ENCODE measurements around the gene ACKR3. TPM values are rescaled to one million over a fixed set of nuclear protein-coding genes. Genes with fewer than 3 reads are reported as not detected.
A peak's percentile ranks its signal among the peaks of the same experiment; 100 is the strongest.

ACKR3 gene
- polyA plus RNA-seq, 2 of the 4 experiments (the other 2 are of a cell fraction), result 21.3 to 33.2 TPM

GRCh38 chr2:236570081-236570868, 650 bp downstream of the ACKR3 start:
- FAIRE-seq (no peak), ATAC-seq (no peak), DNase-seq (ENCODE audit: low read depth in 1 of 2, low spot score in 1 of 2) (no peak)
- CTCF ChIA-PET, result interaction anchor here (0.6 to 2.6 kb wide), 26 partner anchors 8 to 509 kb away, joined by 3 to 16 read pairs (median 3); no protein-coding TSS in a partner anchor
- no peak for TF ChIP-seq PBX3 (IDR thresholded peaks at IDR 0.05)
- no peak for TF ChIP-seq RARB (CRISPR knock-in tag; IDR thresholded peaks at IDR 0.05)
- no peak for TF ChIP-seq POLR2AphosphoS2 (conservative IDR thresholded peaks at IDR 0.05; ENCODE audit: low read length)
- no peak for TF ChIP-seq POLR2A (IDR thresholded peaks at IDR 0.05; ENCODE audit: low read length)
- TF ChIP-seq TP53 (CRISPR knock-in tag; IDR thresholded peaks at IDR 0.05), result no peak
- H3K27ac ChIP-seq, result peak overlapping the region; percentile 55 to 75
- H3K4me2 ChIP-seq, result peak overlapping the region; percentile 73
- WGBS (ENCODE audit: missing lambda C conversion rate), result 63% methylated on average over 6 of the region's 6 CpGs
- peaks cover 10% of the 10 kb centered on the region; the same call in 2 of the 3 replicates for H3K4me1 ChIP-seq
- H3K4me3 ChIP-seq, result peak overlapping the region; percentile 43
- POLR2A ChIA-PET, result interaction anchor here (0.6 to 1.5 kb wide), 4 partner anchors 73 to 515 kb away, joined by 3 to 5 read pairs (median 4); no protein-coding TSS in a partner anchor
- H3K9me3 ChIP-seq, result no peaks in the 10 kb centered on the region

GRCh38 chr2:236571145-236571544, 1.5 kb downstream of the ACKR3 start:
- no peak for FAIRE-seq
- no peak for DNase-seq (ENCODE audit: low read depth in 1 of 2, low spot score in 1 of 2)
- Histone ChIP-seq H3K4me2 (peak overlapping the region; percentile 73), H3K27ac (peak overlapping the region; percentile 55 to 75; a peak in 4 of 6 replicates), H3K4me3 (peak overlapping the region; percentile 43), H3K4me1 (peaks cover 10% of the 10 kb centered on the region; the same call in 2 of the 3 replicates), H3K9me3 (no peaks in the 10 kb centered on the region)
- WGBS (ENCODE audit: missing lambda C conversion rate), result 84% methylated on average over 6 of the region's 6 CpGs
- no peak for ATAC-seq
- ChIA-PET POLR2A (interaction anchor here (0.6 kb wide), 1 partner anchor 199 kb away, joined by 3 read pairs; no protein-coding TSS in a partner anchor), CTCF (interaction anchor here (0.7 to 2.2 kb wide), 5 partner anchors 10 to 456 kb away, joined by 3 to 16 read pairs (median 5); no protein-coding TSS in a partner anchor)
- TF ChIP-seq ZSCAN20 (CRISPR knock-in tag; IDR thresholded peaks at IDR 0.05) (no peak), EP300 (IDR thresholded peaks at IDR 0.05) (no peak), JUN (IDR thresholded peaks at IDR 0.05) (no peak), FOSB (CRISPR knock-in tag; IDR thresholded peaks at IDR 0.05) (no peak), PHF8 (IDR thresholded peaks at IDR 0.05; ENCODE audit: borderline replicate concordance, low read depth) (no peak), RCOR1 (IDR thresholded peaks at IDR 0.05; ENCODE audit: low read depth, low read length) (no peak), ESRRA (IDR thresholded peaks at IDR 0.05; ENCODE audit: borderline replicate concordance, low read length) (no peak), NPAS2 (CRISPR knock-in tag; IDR thresholded peaks at IDR 0.05; ENCODE audit: borderline replicate concordance) (no peak), NR3C1 (IDR thresholded peaks at IDR 0.05) (no peak), ELK1 (IDR thresholded peaks at IDR 0.05; ENCODE audit: low read depth, low read length) (no peak), RAD21 (conservative IDR thresholded peaks at IDR 0.05 in 1 of 2, IDR thresholded peaks at IDR 0.05 in 1 of 2) (no peak), POLR2AphosphoS2 (conservative IDR thresholded peaks at IDR 0.05; ENCODE audit: low read length) (no peak), TFCP2L1 (CRISPR knock-in tag; IDR thresholded peaks at IDR 0.05) (no peak), CHD2 (IDR thresholded peaks at IDR 0.05; ENCODE audit: low read length, partially characterized antibody) (no peak), ZC3H11A (IDR thresholded peaks at IDR 0.05) (no peak)

GRCh38 chr2:236572482-236572881, 2.9 kb downstream of the ACKR3 start:
- peaks cover 7% of the 10 kb centered on the region; the same call in 2 of the 3 replicates for H3K4me1 ChIP-seq
- no peak for FAIRE-seq
- TF ChIP-seq USF2 (IDR thresholded peaks at IDR 0.05), result no peak
- no peak for TF ChIP-seq RCOR1 (IDR thresholded peaks at IDR 0.05; ENCODE audit: low read depth, low read length)
- TF ChIP-seq BHLHE40 (IDR thresholded peaks at IDR 0.05; ENCODE audit: low read depth, low read length), result no peak
- TF ChIP-seq RFX5 (IDR thresholded peaks at IDR 0.05), result no peak
- no peak for TF ChIP-seq FOXS1 (CRISPR knock-in tag; IDR thresholded peaks at IDR 0.05)
- no peak for TF ChIP-seq ZNF302 (CRISPR knock-in tag; IDR thresholded peaks at IDR 0.05)
- TF ChIP-seq TFCP2L1 (CRISPR knock-in tag; IDR thresholded peaks at IDR 0.05), result no peak
- TF ChIP-seq MAX (IDR thresholded peaks at IDR 0.05), result no peak
- TF ChIP-seq POLR2AphosphoS2 (conservative IDR thresholded peaks at IDR 0.05; ENCODE audit: low read length), result no peak
- TF ChIP-seq MAZ (IDR thresholded peaks at IDR 0.05; ENCODE audit: borderline replicate concordance, low read depth, low read length), result no peak
- no peak for TF ChIP-seq CHD4 (IDR thresholded peaks at IDR 0.05; ENCODE audit: borderline replicate concordance)
- no peak for TF ChIP-seq RAD21 (conservative IDR thresholded peaks at IDR 0.05 in 1 of 2, IDR thresholded peaks at IDR 0.05 in 1 of 2)
- no peak for TF ChIP-seq EHMT2 (IDR thresholded peaks at IDR 0.05; ENCODE audit: low read depth)
- no peak for TF ChIP-seq TP53 (CRISPR knock-in tag; IDR thresholded peaks at IDR 0.05)
- TF ChIP-seq ESRRA (IDR thresholded peaks at IDR 0.05; ENCODE audit: borderline replicate concordance, low read length), result no peak
- CTCF ChIA-PET, result interaction anchor here (1.0 to 1.7 kb wide), 3 partner anchors 219 to 455 kb away, joined by 5 read pairs; no protein-coding TSS in a partner anchor
- H3K4me2 ChIP-seq, result peak overlapping the region; percentile 73; the same call in 1 of the 3 replicates
- POLR2A ChIA-PET, result no interaction called here
- 55% methylated on average over 7 of the region's 9 CpGs for WGBS (ENCODE audit: missing lambda C conversion rate)
- no peak for ATAC-seq
- H3K4me3 ChIP-seq, result peak overlapping the region; percentile 18; the same call in 1 of the 3 replicates
- no peak for DNase-seq (ENCODE audit: low read depth in 1 of 2, low spot score in 1 of 2)
- no peaks in the 10 kb centered on the region for H3K9me3 ChIP-seq
- H3K27ac ChIP-seq, result peak overlapping the region in 1 of 2 experiments; percentile 53; a peak in 2 of 6 replicates
